ENCODE data around the gene RBMY1E.
"Not testable (repeated sequence)": the region's sequence is repeated elsewhere in the genome, so short reads cannot be mapped to it uniquely, and the experiment has no call there.

Gene RBMY1E

DNA sequence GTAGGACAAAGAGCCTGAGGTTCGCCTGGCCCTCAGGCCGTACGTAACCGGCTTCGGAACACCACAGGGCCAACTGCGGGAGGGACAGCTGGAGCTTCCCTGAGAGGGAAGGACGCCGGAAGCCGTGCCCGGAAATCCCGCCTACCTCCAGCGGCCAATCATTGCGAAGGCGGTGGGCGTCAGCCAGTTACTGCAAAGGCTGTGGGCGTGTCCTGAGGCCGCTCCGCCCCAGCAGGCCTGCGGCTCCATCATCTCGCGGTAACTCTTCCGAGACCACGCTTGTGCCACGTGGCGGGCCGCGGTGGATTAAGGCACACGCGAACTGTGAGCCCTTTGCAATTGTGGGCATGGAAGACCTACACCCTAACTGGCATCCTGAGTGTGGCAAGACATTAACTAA is at the start of gene RBMY1E:
Gene RBMY1E (minus strand): TSS at position 101 of the 400 bp plus-strand sequence. CDS start 1,978 bp downstream, outside the sequence.
- H3K9me3 ChIP-seq; H3K36me3 ChIP-seq; H3K4me3 ChIP-seq (ENCODE audit: low read depth in 1 of 2, low read length in 1 of 2); H3K27ac ChIP-seq; H3K27me3 ChIP-seq; H3K4me1 ChIP-seq (ENCODE audit: control insufficient read depth in 1 of 2, insufficient read depth in 1 of 2, low read depth in 1 of 2, low read length in 1 of 2): not testable (repeated sequence)

DNA sequence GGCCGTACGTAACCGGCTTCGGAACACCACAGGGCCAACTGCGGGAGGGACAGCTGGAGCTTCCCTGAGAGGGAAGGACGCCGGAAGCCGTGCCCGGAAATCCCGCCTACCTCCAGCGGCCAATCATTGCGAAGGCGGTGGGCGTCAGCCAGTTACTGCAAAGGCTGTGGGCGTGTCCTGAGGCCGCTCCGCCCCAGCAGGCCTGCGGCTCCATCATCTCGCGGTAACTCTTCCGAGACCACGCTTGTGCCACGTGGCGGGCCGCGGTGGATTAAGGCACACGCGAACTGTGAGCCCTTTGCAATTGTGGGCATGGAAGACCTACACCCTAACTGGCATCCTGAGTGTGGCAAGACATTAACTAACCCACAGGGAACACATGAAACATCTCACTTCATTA is 23.4 kb downstream of the RBMY1E start, which contains the start of gene RBMY1D:
Gene RBMY1D (minus strand): TSS at position 101 of the 400 bp plus-strand sequence. CDS start 2,013 bp downstream, outside the sequence.
- not testable (repeated sequence) for H3K27me3 ChIP-seq; H3K27ac ChIP-seq; H3K4me1 ChIP-seq (ENCODE audit: control insufficient read depth in 1 of 2, insufficient read depth in 1 of 2, low read depth in 1 of 2, low read length in 1 of 2); H3K36me3 ChIP-seq; H3K9me3 ChIP-seq; H3K4me3 ChIP-seq (ENCODE audit: low read depth in 1 of 2, low read length in 1 of 2)

DNA sequence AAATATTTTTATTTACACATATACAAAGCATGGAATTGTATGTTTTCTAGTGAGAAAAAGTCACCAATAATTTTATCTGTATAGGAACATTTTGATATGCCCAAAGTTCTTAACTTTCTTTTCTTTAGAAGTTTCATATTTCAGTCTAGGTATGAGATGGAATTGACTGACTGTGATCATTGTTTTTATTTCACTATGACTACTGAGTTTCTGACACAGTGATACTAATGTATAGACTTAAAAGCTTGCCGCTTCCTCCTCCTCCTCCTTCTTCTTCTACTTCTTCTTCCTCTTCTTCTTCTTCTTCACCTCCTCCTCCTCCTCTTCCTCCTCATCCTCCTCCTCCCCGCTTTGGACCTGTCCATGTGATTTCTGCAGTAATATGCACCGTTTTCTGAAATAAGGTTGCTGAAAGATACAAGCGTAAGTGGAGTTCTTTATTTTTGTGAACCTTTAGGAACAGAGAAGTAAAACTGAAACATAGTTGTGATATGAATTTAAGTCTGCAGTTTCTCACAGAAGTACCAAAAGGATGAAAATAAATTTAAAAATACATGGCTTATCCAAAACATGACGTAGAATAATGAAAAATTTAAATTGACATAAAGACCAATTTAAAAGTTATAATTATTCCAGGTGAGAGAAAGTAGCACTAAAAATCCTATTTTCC is 48.3 kb downstream of the RBMY1E start:
- not testable (repeated sequence) for H3K4me1 ChIP-seq (ENCODE audit: control insufficient read depth in 1 of 2, insufficient read depth in 1 of 2, low read depth in 1 of 2, low read length in 1 of 2); H3K4me3 ChIP-seq (ENCODE audit: low read depth in 1 of 2, low read length in 1 of 2); H3K27me3 ChIP-seq

More for the DNA sequence above, 48.3 kb downstream of the RBMY1E start:
- H3K27ac ChIP-seq, H3K9me3 ChIP-seq, H3K36me3 ChIP-seq: not testable (repeated sequence)
